ENCODE results near the gene PSAPL1. TPM values are rescaled to one million over a fixed set of nuclear protein-coding genes. Genes with fewer than 3 reads are reported as not detected.

PSAPL1 gene
- total RNA-seq, 5 donors from 2014 or later (not counting 1 experiment from before 2014, with no cell fraction given), result not detected

DNA sequence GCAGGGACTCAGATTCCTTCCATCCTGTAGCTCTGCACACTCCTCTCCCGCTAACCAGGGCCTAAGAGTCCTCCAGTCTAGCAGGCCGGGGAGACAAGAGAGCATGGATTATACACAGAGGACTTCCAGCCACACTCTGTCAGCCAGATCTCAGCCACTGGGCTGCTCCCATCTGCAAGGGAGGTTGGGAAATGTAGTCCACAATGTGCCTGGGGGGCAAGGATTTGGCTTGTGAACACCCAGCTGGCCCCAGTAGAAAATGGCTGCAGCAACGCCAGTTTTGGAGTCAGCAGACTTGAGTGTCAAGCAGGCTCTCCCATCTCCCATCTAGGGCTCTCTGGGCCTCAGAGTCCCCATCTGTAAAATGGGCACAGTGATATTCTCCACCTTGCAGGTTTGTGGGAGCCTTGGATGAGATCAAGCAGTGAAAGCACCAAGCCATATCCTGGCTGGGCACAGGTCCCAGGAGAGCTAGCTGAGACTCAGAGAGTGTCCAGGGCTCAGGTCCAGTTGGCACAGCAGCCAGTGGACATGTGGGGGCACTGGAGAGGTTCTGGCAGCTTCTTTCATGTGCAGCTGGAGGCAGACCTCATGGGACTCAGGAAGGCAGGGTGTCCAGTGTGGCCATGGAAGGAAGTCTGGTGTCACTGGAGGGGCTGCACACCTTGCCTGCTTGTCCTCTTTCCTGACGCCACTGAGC, 14.6 kb downstream of the PSAPL1 start:
- ChIA-PET POLR2A (no interaction called here), CTCF (no interaction called here)
- Histone ChIP-seq H3K27ac (ENCODE audit: low read length) (no peak overlapping the region), H3K36me3 (ENCODE audit: control insufficient read depth in 2 of 2, extremely low read depth in 1 of 2, insufficient read depth in 1 of 2, low read length in 1 of 2) (no peaks in the 10 kb centered on the region), H3K4me1 (ENCODE audit: control insufficient read depth in 1 of 2, extremely low read depth in 1 of 2, insufficient read depth in 2 of 2, low read length in 2 of 2) (no peaks in the 10 kb centered on the region), H3K9me3 (no peaks in the 10 kb centered on the region), H3K27me3 (replicated peaks in 1 of 2; ENCODE audit: control insufficient read depth in 2 of 2, extremely low read depth in 1 of 2, insufficient read depth in 2 of 2, low read length in 1 of 2) (peaks cover 0 to 19% of the 10 kb centered on the region in 2 experiments), H3K4me3 (ENCODE audit: control insufficient read depth in 1 of 2, extremely low read depth in 1 of 2, low read length in 1 of 2) (no peak overlapping the region)
- DNase-seq (peak in 1 of 35 experiments; percentile 1), ATAC-seq (replicated peaks in 1 of 4) (no peak)
- H3K9me3 Mint-ChIP-seq, result peaks cover 0 to 8% (median 0%) of the 10 kb centered on the region in 3 donors
- no peak overlapping the region for H3K4me3 Mint-ChIP-seq
- H3K36me3 Mint-ChIP-seq, result no peaks in the 10 kb centered on the region
- H3K27me3 Mint-ChIP-seq, result peaks cover 12% of the 10 kb centered on the region in 2 donors
- H3K4me1 Mint-ChIP-seq, result no peaks in the 10 kb centered on the region
- no peak overlapping the region for H3K27ac Mint-ChIP-seq
- WGBS (ENCODE audit: insufficient coverage), result 44% methylated on average over 2 of the region's 4 CpGs

DNA sequence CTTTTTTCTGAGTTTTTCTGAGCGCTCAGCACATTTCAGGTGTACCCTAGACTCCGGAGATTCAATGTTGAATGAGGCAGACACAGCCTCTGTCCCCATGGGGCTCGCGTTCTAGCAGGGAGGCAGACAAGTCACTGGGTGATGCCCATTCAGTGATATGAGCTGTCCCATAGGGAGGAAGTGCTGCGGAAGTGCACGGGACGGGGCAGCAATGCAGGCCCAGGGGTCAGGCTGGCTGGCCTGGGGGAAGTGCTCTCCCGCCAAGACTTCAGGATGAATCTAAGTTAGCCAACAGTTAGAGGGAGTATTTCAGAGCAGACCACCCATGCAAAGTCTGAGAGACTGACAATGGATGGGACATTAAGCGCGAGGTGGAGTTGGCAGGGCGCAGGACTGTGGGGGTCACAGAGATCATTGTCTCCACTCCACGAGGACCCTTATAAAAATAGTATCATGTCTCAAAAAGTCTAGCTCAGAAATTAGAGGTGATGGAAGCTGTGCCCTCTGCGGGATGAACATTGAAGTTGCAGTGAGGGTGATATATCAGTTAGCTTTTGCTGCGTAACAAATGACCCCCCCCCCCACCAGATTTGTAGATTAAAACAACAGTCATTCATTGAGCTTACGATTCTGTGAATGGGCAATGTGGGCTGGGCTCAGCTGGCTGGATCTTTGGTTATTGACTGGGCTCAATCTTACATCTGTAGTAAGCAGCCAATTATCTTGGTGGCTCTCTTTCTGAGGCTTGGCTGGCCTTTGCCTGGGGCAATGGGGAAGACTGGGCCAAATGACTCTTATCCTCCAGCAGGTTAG, 16.4 kb downstream of the PSAPL1 start:
- WGBS (ENCODE audit: insufficient coverage), result 92% methylated on average over 9 of the region's 15 CpGs
- H3K36me3 ChIP-seq (ENCODE audit: control insufficient read depth in 2 of 2, extremely low read depth in 1 of 2, insufficient read depth in 1 of 2, low read length in 1 of 2), result no peaks in the 10 kb centered on the region
- no peaks in the 10 kb centered on the region for H3K36me3 Mint-ChIP-seq
- DNase-seq, result peak in 1 of 35 experiments; percentile 11
- H3K27ac Mint-ChIP-seq, result no peak overlapping the region
- H3K9me3 ChIP-seq, result no peaks in the 10 kb centered on the region
- no peaks in the 10 kb centered on the region for H3K4me1 ChIP-seq (ENCODE audit: control insufficient read depth in 1 of 2, extremely low read depth in 1 of 2, insufficient read depth in 2 of 2, low read length in 2 of 2)
- H3K4me3 Mint-ChIP-seq, result no peak overlapping the region
- H3K4me1 Mint-ChIP-seq, result no peaks in the 10 kb centered on the region
- ChIA-PET CTCF (interaction anchor here in 1 of 2 donors (0.6 kb wide), 1 partner anchor 569 kb away, joined by 4 read pairs; no protein-coding TSS in a partner anchor), POLR2A (interaction anchor here in 1 of 2 donors (0.6 kb wide), 1 partner anchor 77 kb away, joined by 3 read pairs; no protein-coding TSS in a partner anchor)
- no peak overlapping the region for H3K27ac ChIP-seq (ENCODE audit: low read length)
- no peak overlapping the region for H3K4me3 ChIP-seq (ENCODE audit: control insufficient read depth in 1 of 2, extremely low read depth in 1 of 2, low read length in 1 of 2)
- H3K9me3 Mint-ChIP-seq, result peaks cover 0 to 8% (median 0%) of the 10 kb centered on the region in 3 donors
- peaks cover 0 to 25% of the 10 kb centered on the region in 2 experiments for H3K27me3 ChIP-seq (replicated peaks in 1 of 2; ENCODE audit: control insufficient read depth in 2 of 2, extremely low read depth in 1 of 2, insufficient read depth in 2 of 2, low read length in 1 of 2)
- no peak for ATAC-seq (replicated peaks in 1 of 4)
- peaks cover 22 to 24% of the 10 kb centered on the region in 2 donors for H3K27me3 Mint-ChIP-seq

DNA sequence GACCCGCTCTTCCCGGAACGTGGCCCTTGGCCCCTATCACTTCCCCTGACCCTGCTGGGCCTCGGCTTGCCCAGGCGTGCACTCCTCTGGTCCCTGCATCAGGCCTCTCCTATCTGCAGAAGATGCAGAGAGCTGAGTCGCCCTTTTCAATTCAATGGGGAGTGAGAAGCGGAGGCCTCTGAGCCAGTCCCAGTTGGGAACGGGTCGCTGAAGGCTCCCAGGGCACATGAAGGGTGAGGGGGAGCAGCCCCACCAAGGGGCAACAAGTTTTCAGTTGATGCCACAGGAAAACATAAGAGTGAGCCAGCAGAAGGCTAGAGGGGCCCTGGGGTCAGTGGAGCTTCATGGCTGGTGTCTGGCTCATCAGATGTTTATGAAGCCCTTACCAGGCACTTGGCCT, 17.1 kb downstream of the PSAPL1 start:
- H3K27me3 ChIP-seq (replicated peaks in 1 of 2; ENCODE audit: control insufficient read depth in 2 of 2, extremely low read depth in 1 of 2, insufficient read depth in 2 of 2, low read length in 1 of 2), result peaks cover 0 to 26% of the 10 kb centered on the region in 2 experiments
- DNase-seq (peak in 1 of 35 experiments; percentile 19), ATAC-seq (replicated peaks in 1 of 4) (no peak)
- POLR2A ChIA-PET, result no interaction called here
- Mint-ChIP-seq H3K27me3 (peaks cover 19 to 25% of the 10 kb centered on the region in 2 donors), H3K27ac (no peak overlapping the region), H3K36me3 (no peaks in the 10 kb centered on the region), H3K9me3 (peaks cover 0 to 8% (median 0%) of the 10 kb centered on the region in 3 donors), H3K4me1 (no peaks in the 10 kb centered on the region), H3K4me3 (no peak overlapping the region)
- H3K4me1 ChIP-seq (ENCODE audit: control insufficient read depth in 1 of 2, extremely low read depth in 1 of 2, insufficient read depth in 2 of 2, low read length in 2 of 2), result no peaks in the 10 kb centered on the region
- CTCF ChIA-PET, result no interaction called here
- no peaks in the 10 kb centered on the region for H3K36me3 ChIP-seq (ENCODE audit: control insufficient read depth in 2 of 2, extremely low read depth in 1 of 2, insufficient read depth in 1 of 2, low read length in 1 of 2)
- H3K4me3 ChIP-seq (ENCODE audit: control insufficient read depth in 1 of 2, extremely low read depth in 1 of 2, low read length in 1 of 2), result no peak overlapping the region
- WGBS (ENCODE audit: insufficient coverage), result 95% methylated on average over 7 of the region's 9 CpGs
- no peak overlapping the region for H3K27ac ChIP-seq (ENCODE audit: low read length)
- no peaks in the 10 kb centered on the region for H3K9me3 ChIP-seq

DNA sequence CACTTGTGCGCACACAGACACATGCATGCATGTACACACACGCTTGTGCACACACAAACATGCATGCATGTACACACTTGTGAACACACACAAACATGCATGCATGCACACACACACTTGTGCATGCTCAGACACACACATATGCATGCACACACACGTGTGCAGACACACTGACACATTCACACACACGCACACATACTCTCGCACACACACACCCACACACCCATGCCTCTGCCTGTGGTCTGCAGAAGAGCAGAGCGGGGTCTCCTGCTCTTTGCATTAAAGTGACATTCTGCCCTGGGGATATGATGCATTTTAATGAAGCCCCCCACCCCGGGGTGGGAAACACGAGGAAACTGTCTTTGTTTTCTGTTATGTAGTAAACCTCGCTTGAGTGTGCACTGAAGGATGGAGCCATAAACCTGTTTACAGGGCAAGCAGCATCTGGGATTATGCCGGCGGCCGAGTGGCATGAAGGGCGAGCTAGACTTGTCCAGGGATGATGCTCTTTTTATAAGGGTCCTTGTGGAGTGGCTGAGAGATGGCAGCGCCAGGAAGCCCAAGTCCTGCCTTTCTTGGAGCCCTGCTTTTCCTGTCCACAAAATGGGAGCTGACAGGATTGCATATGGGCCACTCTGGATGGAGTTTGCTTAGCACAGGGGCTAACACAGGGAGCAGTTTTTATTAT, 17.8 kb downstream of the PSAPL1 start:
- no peak for ATAC-seq (replicated peaks in 1 of 4)
- Histone ChIP-seq H3K36me3 (ENCODE audit: control insufficient read depth in 2 of 2, extremely low read depth in 1 of 2, insufficient read depth in 1 of 2, low read length in 1 of 2) (no peaks in the 10 kb centered on the region), H3K4me3 (ENCODE audit: control insufficient read depth in 1 of 2, extremely low read depth in 1 of 2, low read length in 1 of 2) (no peak overlapping the region), H3K9me3 (no peaks in the 10 kb centered on the region), H3K27me3 (replicated peaks in 1 of 2; ENCODE audit: control insufficient read depth in 2 of 2, extremely low read depth in 1 of 2, insufficient read depth in 2 of 2, low read length in 1 of 2) (peaks cover 0 to 32% of the 10 kb centered on the region in 2 experiments), H3K27ac (ENCODE audit: low read length) (no peak overlapping the region), H3K4me1 (ENCODE audit: control insufficient read depth in 1 of 2, extremely low read depth in 1 of 2, insufficient read depth in 2 of 2, low read length in 2 of 2) (no peaks in the 10 kb centered on the region)
- Mint-ChIP-seq H3K4me3 (no peak overlapping the region), H3K36me3 (no peaks in the 10 kb centered on the region), H3K27me3 (peaks cover 21 to 28% of the 10 kb centered on the region in 2 donors), H3K27ac (no peak overlapping the region), H3K9me3 (peaks cover 0 to 8% (median 0%) of the 10 kb centered on the region in 3 donors), H3K4me1 (no peaks in the 10 kb centered on the region)
- POLR2A ChIA-PET, result no interaction called here
- DNase-seq, result no peak
- WGBS (ENCODE audit: insufficient coverage), result 79% methylated on average over 9 of the region's 14 CpGs
- CTCF ChIA-PET, result no interaction called here

DNA sequence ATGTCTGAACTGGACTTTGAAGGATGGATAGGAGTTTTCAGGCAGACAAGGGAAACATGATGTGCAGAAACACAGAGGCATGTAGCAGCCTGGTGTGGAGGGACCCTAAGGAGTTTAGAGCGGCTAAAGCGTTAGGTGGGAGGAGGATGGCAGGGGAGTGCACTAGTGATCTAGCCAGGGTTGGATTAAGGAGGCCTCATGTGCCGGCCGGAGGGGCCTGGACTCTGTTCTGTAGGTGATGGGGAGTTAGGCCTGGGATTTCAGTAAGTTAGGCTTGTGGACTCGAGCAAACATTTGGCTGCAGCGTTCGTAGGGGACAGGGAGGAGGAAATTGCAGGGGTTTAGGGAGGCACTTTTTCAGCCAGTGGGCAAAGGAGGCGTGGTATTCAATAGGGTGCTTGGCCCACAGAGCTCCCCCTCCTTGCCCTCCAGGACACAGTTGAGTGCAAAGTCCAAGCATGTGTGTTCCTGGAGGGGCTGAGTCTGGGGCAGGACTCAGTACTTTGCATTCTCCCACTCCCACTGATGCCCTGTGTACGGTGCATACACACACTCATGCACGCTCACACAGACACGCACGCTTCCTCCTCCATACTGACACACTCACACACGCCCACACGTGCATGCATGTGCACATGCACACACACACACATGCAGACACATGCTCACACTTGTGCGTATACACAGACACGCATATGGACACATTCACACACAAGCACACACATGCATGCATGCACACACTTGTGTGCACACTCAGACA, 18.6 kb downstream of the PSAPL1 start:
- no peak for ATAC-seq (replicated peaks in 1 of 4)
- Histone ChIP-seq H3K4me3 (ENCODE audit: control insufficient read depth in 1 of 2, extremely low read depth in 1 of 2, low read length in 1 of 2) (no peak overlapping the region), H3K27me3 (replicated peaks in 1 of 2; ENCODE audit: control insufficient read depth in 2 of 2, extremely low read depth in 1 of 2, insufficient read depth in 2 of 2, low read length in 1 of 2) (peaks cover 0 to 34% of the 10 kb centered on the region in 2 experiments), H3K9me3 (no peaks in the 10 kb centered on the region), H3K4me1 (ENCODE audit: control insufficient read depth in 1 of 2, extremely low read depth in 1 of 2, insufficient read depth in 2 of 2, low read length in 2 of 2) (no peaks in the 10 kb centered on the region), H3K36me3 (ENCODE audit: control insufficient read depth in 2 of 2, extremely low read depth in 1 of 2, insufficient read depth in 1 of 2, low read length in 1 of 2) (no peaks in the 10 kb centered on the region), H3K27ac (ENCODE audit: low read length) (no peak overlapping the region)
- DNase-seq, result peak in 2 of 35 experiments; percentile 5 to 17
- H3K4me3 Mint-ChIP-seq, result no peak overlapping the region
- POLR2A ChIA-PET, result no interaction called here
- 81% methylated on average over 16 of the region's 16 CpGs for WGBS (ENCODE audit: insufficient coverage)
- H3K27ac Mint-ChIP-seq, result no peak overlapping the region
- no peaks in the 10 kb centered on the region for H3K36me3 Mint-ChIP-seq
- no peaks in the 10 kb centered on the region for H3K4me1 Mint-ChIP-seq
- H3K27me3 Mint-ChIP-seq, result peaks cover 29 to 35% of the 10 kb centered on the region in 2 donors
- CTCF ChIA-PET, result no interaction called here
- H3K9me3 Mint-ChIP-seq, result peaks cover 0 to 12% (median 0%) of the 10 kb centered on the region in 3 donors
